MCF 10A (cell line): ENCODE measurements around the gene TRIM44. TPM values are rescaled to one million over a fixed set of nuclear protein-coding genes. Genes with fewer than 3 reads are reported as not detected.

Experiments
- BruUV-seq: library from RNA; stranded (reverse); fragments of 400-500 nt; replicated peaks from 2 replicates; lab custom pipeline; 2021; lab: Mats Ljungman, UMichigan
- CTCF ChIA-PET: fragments of 300-600 bp; sonication (Branson Sonifier 250); formaldehyde crosslinking; extraction: SDS; loops from one replicate; lab custom pipeline; 2021; ENCODE audit warnings: antibody characterized with exemption, inconsistent platforms; lab: Yijun Ruan, JAX
- POLR2A ChIA-PET: fragments of 300-600, 350-650 bp; sonication (Branson Sonifier 250); formaldehyde crosslinking; extraction: SDS; loops from one replicate; lab custom pipeline; 2020; ENCODE audit warnings: antibody characterized with exemption, inconsistent platforms; lab: Yijun Ruan, JAX
- DNase-seq: peaks from one replicate; pipeline ENCODE4 v3.0.0-alpha.2; 2018; ENCODE audit not compliant: unreplicated experiment
- H3K27ac Mint-ChIP-seq: one replicate; pipeline ENCODE4 v1.8.0; 2022; ENCODE audit warnings: mild to moderate bottlenecking, low read depth, mixed read lengths; ENCODE audit not compliant: unreplicated experiment
- H3K27me3 Mint-ChIP-seq: one replicate; pipeline ENCODE4 v1.8.0; 2022; ENCODE audit warnings: mixed read lengths; ENCODE audit not compliant: insufficient read depth, unreplicated experiment
- H3K36me3 Mint-ChIP-seq: one replicate; pipeline ENCODE4 v1.8.0; 2022; ENCODE audit warnings: mild to moderate bottlenecking, moderate library complexity, mixed read lengths; ENCODE audit not compliant: insufficient read depth, unreplicated experiment
- H3K4me1 Mint-ChIP-seq: one replicate; pipeline ENCODE4 v1.8.0; 2022; ENCODE audit warnings: mixed read lengths; ENCODE audit not compliant: insufficient read depth, unreplicated experiment
- H3K4me3 Mint-ChIP-seq: one replicate; pipeline ENCODE4 v1.8.0; 2022; ENCODE audit warnings: mild to moderate bottlenecking, moderate library complexity, mixed read lengths; ENCODE audit not compliant: unreplicated experiment
- H3K9me3 Mint-ChIP-seq: one replicate; pipeline ENCODE4 v1.8.0; 2022; ENCODE audit warnings: mixed read lengths; ENCODE audit not compliant: unreplicated experiment
- intact Hi-C: fragments of 100-400 bp; cut with micrococcal nuclease; formaldehyde crosslinking; loops from 2 replicates; pipeline ENCODE4 v1.14.1; 2022
- total RNA-seq: library from RNA; stranded (reverse); gene quantifications from 2 replicates; pipeline ENCODE4 v1.2.3, GENCODE V29; 2022
- TF ChIP-seq, protein P1 (sequence below): fragments of 200-600 bp; IDR thresholded peaks from one replicate; pipeline ENCODE4 v1.8.0; 2022; ENCODE audit warnings: antibody characterized with exemption, mild to moderate bottlenecking; ENCODE audit not compliant: unreplicated experiment

The TRIM44 gene
- total RNA-seq, 1 experiment from 2014 or later = 103 TPM

GRCh38 chr11:35861191-35861590 is 198.6 kb downstream of the TRIM44 start:
- POLR2A ChIA-PET = no interaction called here
- intact Hi-C loops = no loop called here
- H3K9me3 Mint-ChIP-seq = no peaks in the 10 kb centered on the region
- TF ChIP-seq, protein P1, sequence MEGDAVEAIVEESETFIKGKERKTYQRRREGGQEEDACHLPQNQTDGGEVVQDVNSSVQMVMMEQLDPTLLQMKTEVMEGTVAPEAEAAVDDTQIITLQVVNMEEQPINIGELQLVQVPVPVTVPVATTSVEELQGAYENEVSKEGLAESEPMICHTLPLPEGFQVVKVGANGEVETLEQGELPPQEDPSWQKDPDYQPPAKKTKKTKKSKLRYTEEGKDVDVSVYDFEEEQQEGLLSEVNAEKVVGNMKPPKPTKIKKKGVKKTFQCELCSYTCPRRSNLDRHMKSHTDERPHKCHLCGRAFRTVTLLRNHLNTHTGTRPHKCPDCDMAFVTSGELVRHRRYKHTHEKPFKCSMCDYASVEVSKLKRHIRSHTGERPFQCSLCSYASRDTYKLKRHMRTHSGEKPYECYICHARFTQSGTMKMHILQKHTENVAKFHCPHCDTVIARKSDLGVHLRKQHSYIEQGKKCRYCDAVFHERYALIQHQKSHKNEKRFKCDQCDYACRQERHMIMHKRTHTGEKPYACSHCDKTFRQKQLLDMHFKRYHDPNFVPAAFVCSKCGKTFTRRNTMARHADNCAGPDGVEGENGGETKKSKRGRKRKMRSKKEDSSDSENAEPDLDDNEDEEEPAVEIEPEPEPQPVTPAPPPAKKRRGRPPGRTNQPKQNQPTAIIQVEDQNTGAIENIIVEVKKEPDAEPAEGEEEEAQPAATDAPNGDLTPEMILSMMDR = no peak
- no peak overlapping the region for H3K4me3 Mint-ChIP-seq
- H3K36me3 Mint-ChIP-seq = peaks cover 12% of the 10 kb centered on the region
- CTCF ChIA-PET = interaction anchor here (1.0 kb wide), 1 partner anchor 76 kb away, joined by 3 read pairs; no protein-coding TSS in a partner anchor
- no peak overlapping the region for H3K27ac Mint-ChIP-seq
- H3K27me3 Mint-ChIP-seq = no peaks in the 10 kb centered on the region
- no TSS peak for BruUV-seq
- no peaks in the 10 kb centered on the region for H3K4me1 Mint-ChIP-seq
- no peak for DNase-seq

DNA sequence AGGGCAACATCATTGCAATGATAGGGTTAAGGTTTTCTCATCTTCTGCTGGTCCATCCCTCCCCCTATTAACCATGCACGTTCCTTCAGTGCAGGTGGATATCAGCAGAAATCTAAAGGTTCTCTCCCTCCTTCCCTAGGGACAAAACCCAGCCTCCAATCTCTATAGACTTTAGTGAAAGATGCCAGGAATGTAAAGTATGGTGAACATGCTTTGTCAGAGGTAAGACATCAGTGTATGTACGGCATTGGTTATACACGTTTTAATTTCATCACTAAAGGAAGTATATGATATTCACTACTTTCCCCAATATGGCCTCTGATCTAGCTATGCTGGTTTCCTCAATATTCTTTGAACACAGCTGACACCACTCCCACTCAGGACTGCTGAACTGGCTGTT is 200.1 kb downstream of the TRIM44 start:
- no peak overlapping the region for H3K4me3 Mint-ChIP-seq
- DNase-seq = no peak
- ChIA-PET CTCF (interaction anchor here (0.5 to 0.6 kb wide), 2 partner anchors 117 to 833 kb away, joined by 3 read pairs; no protein-coding TSS in a partner anchor), POLR2A (interaction anchor here (1.0 kb wide), 1 partner anchor 398 kb away, joined by 4 read pairs; no protein-coding TSS in a partner anchor)
- intact Hi-C loops = no loop called here
- TF ChIP-seq, protein P1 = no peak
- peaks cover 12% of the 10 kb centered on the region for H3K36me3 Mint-ChIP-seq
- H3K4me1 Mint-ChIP-seq = no peaks in the 10 kb centered on the region
- H3K27ac Mint-ChIP-seq = no peak overlapping the region
- BruUV-seq = no TSS peak
- no peaks in the 10 kb centered on the region for H3K27me3 Mint-ChIP-seq
- peaks cover 7% of the 10 kb centered on the region for H3K9me3 Mint-ChIP-seq

DNA sequence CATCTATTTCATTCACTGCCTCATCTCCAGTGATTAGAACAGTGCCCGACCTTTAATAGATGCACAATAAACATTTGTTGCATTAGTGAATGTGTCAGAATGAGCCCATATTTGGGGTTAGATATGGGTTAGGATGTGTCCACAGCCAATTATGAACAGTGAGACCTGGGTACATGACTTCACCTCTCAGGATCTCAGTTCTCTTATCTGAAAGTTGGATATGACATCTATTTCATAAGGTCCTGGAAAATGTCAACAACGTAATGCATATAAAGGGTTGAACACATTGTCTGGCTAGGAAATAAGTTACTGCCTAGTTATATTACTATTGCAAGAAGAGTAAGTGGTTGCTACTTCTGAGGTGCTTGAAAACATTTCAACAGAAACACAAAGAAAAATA is 201.6 kb downstream of the TRIM44 start:
- TF ChIP-seq, protein P1 = no peak
- Mint-ChIP-seq H3K27me3 (no peaks in the 10 kb centered on the region), H3K9me3 (peaks cover 20% of the 10 kb centered on the region), H3K36me3 (peaks cover 12% of the 10 kb centered on the region), H3K27ac (no peak overlapping the region), H3K4me1 (no peaks in the 10 kb centered on the region), H3K4me3 (no peak overlapping the region)
- no TSS peak for BruUV-seq
- POLR2A ChIA-PET = no interaction called here
- CTCF ChIA-PET = no interaction called here
- intact Hi-C loops = no loop called here
- DNase-seq = no peak

- POLR2A ChIA-PET = no interaction called here
- no TSS peak for BruUV-seq
- H3K36me3 Mint-ChIP-seq = peaks cover 6% of the 10 kb centered on the region
Observed at GRCh38 chr11:35866601-35867000, 204.0 kb downstream of the TRIM44 start.

More at GRCh38 chr11:35866601-35867000, 204.0 kb downstream of the TRIM44 start:
- CTCF ChIA-PET = interaction anchor here (0.7 to 1.1 kb wide), 2 partner anchors 44 to 206 kb away, joined by 4 to 5 read pairs; no protein-coding TSS in a partner anchor
- Mint-ChIP-seq H3K27me3 (no peaks in the 10 kb centered on the region), H3K27ac (no peak overlapping the region), H3K4me3 (no peak overlapping the region), H3K4me1 (no peaks in the 10 kb centered on the region), H3K9me3 (peaks cover 20% of the 10 kb centered on the region)
- TF ChIP-seq, protein P1 = no peak
- no peak for DNase-seq
- intact Hi-C loops = no loop called here

Other genes starting within 250 kb of the TRIM44 start
- gene SLC1A2, start 243.2 kb upstream of the TRIM44 start, total RNA-seq = not detected in 2 replicates
- 0.51 TPM in 1 of 2 replicates, not detected in the other for gene PAMR1, start 137.2 kb upstream of the TRIM44 start, total RNA-seq
- gene FJX1, start 44.3 kb upstream of the TRIM44 start, total RNA-seq = 33.3 and 53.7 TPM in 2 replicates